Activated B cell treated with CpG ODN at 0.5 μM for 24 hours (primary cell): ENCODE measurements around the gene XAF1. TPM values are rescaled to one million over a fixed set of nuclear protein-coding genes. Genes with fewer than 3 reads are reported as not detected.

Experiments
- ATAC-seq: fragments of 200-7000 bp; cut with Tn5 transposase; one replicate; pipeline ENCODE4 v1.10.0; 2021; ENCODE audit warnings: low read depth, mild to moderate bottlenecking, moderate library complexity
- CTCF ChIA-PET: fragments of 350-600 bp; sonication (Branson Sonifier 250); formaldehyde crosslinking; loops from one replicate; lab custom pipeline; 2021; ENCODE audit warnings: antibody characterized with exemption; lab: Charles Lee
- POLR2A ChIA-PET: fragments of 350-600 bp; sonication (Branson Sonifier 250); formaldehyde crosslinking; loops from one replicate; lab custom pipeline; 2021; ENCODE audit warnings: antibody characterized with exemption; lab: Charles Lee
- DNase-seq: peaks from one replicate; pipeline ENCODE4 v3.0.0; 2022
- H3K27ac Mint-ChIP-seq: one replicate; pipeline ENCODE4 v1.8.0; 2020; ENCODE audit warnings: mixed read lengths
- H3K27me3 Mint-ChIP-seq: one replicate; pipeline ENCODE4 v1.8.0; 2021; ENCODE audit warnings: mixed read lengths
- H3K36me3 Mint-ChIP-seq: one replicate; pipeline ENCODE4 v1.8.0; 2021; ENCODE audit warnings: low read depth, mixed read lengths
- H3K4me1 Mint-ChIP-seq: one replicate; pipeline ENCODE4 v1.8.0; 2021; ENCODE audit warnings: mixed read lengths
- H3K4me3 Mint-ChIP-seq: one replicate; pipeline ENCODE4 v1.8.0; 2020; ENCODE audit warnings: mild to moderate bottlenecking, mixed read lengths
- H3K9me3 Mint-ChIP-seq: one replicate; pipeline ENCODE4 v1.8.0; 2020; ENCODE audit warnings: mixed read lengths
- CTCF ChIP-seq: fragments of 200-600 bp; IDR thresholded peaks from one replicate; pipeline ENCODE4 v1.8.0; 2022; ENCODE audit warnings: antibody characterized with exemption, mild to moderate bottlenecking
- intact Hi-C: fragments of 100-400 bp; cut with micrococcal nuclease; formaldehyde crosslinking; loops from one replicate; pipeline ENCODE4 v1.15.1; 2024
- total RNA-seq: library from RNA; stranded (reverse); gene quantifications from 2 replicates; pipeline ENCODE4 v1.2.3, GENCODE V29; 2022

The XAF1 gene
- total RNA-seq, 1 donor from 2014 or later = 62.5 TPM

DNA sequence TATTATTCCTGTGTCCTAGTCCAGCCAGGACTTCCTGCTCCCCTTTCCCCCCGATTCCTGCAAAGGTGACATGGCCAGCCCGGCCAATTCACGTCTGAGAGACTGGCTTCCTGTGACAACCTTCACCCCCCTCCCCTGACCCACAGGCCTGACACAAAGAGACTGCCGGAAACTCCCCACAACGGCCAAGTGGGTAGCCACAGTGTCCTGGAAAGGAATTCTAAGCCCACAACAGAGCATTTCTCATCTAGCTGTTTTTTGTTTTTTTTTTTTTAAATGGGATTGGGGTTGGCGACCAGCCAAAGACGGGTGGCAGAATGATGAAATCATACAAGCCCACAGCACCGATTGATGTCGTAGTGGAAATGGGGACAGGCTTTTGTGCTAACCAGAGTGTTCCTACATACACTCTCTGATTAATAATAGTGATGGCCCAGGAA lies 2.8 kb upstream of the XAF1 start:
- TF ChIP-seq CTCF = no peak
- H3K27me3 Mint-ChIP-seq = peaks cover under 1% of the 10 kb centered on the region
- no peak overlapping the region for H3K27ac Mint-ChIP-seq
- CTCF ChIA-PET = no interaction called here
- H3K4me1 Mint-ChIP-seq = peaks cover 34% of the 10 kb centered on the region
- no peak for ATAC-seq
- H3K4me3 Mint-ChIP-seq = no peak overlapping the region
- intact Hi-C loops = no loop called here
- POLR2A ChIA-PET = no interaction called here
- peaks cover 8% of the 10 kb centered on the region for H3K36me3 Mint-ChIP-seq
- H3K9me3 Mint-ChIP-seq = no peaks in the 10 kb centered on the region
- DNase-seq = no peak

GRCh38 chr17:6753546-6753945 lies 2.3 kb upstream of the XAF1 start:
- POLR2A ChIA-PET = no interaction called here
- ATAC-seq (no peak), DNase-seq (no peak)
- H3K4me3 Mint-ChIP-seq = no peak overlapping the region
- H3K4me1 Mint-ChIP-seq = peaks cover 38% of the 10 kb centered on the region
- H3K9me3 Mint-ChIP-seq = no peaks in the 10 kb centered on the region
- intact Hi-C loops = no loop called here
- no peak for TF ChIP-seq CTCF
- peaks cover 14% of the 10 kb centered on the region for H3K36me3 Mint-ChIP-seq
- no peaks in the 10 kb centered on the region for H3K27me3 Mint-ChIP-seq
- no peak overlapping the region for H3K27ac Mint-ChIP-seq
- CTCF ChIA-PET = no interaction called here

GRCh38 chr17:6755281-6755680 lies 565 bp upstream of the XAF1 start:
- ATAC-seq = no peak
- Mint-ChIP-seq H3K9me3 (no peaks in the 10 kb centered on the region), H3K27me3 (no peaks in the 10 kb centered on the region), H3K36me3 (peaks cover 28% of the 10 kb centered on the region), H3K4me1 (peaks cover 38% of the 10 kb centered on the region), H3K4me3 (peak overlapping the region; percentile 93), H3K27ac (peak overlapping the region; percentile 88)
- ChIA-PET POLR2A (interaction anchor here (0.6 kb wide), 2 partner anchors 24 to 1964 kb away, joined by 3 read pairs; no protein-coding TSS in a partner anchor), CTCF (no interaction called here)
- no peak for DNase-seq
- no peak for TF ChIP-seq CTCF
- intact Hi-C loops = no loop called here

GRCh38 chr17:6756425-6757031 lies 682 bp downstream of the XAF1 start:
- TF ChIP-seq CTCF = no peak
- Mint-ChIP-seq H3K27me3 (no peaks in the 10 kb centered on the region), H3K4me1 (peaks cover 38% of the 10 kb centered on the region), H3K9me3 (no peaks in the 10 kb centered on the region), H3K27ac (peak overlapping the region; percentile 88), H3K4me3 (peak overlapping the region; percentile 93), H3K36me3 (peaks cover 40% of the 10 kb centered on the region)
- CTCF ChIA-PET = no interaction called here
- no peak for DNase-seq
- no peak for ATAC-seq
- intact Hi-C loops = no loop called here
- POLR2A ChIA-PET = interaction anchor here (0.5 to 0.6 kb wide), 2 partner anchors 727 to 1417 kb away, joined by 3 to 4 read pairs; partner anchors contain the start of gene POLR2A

- Mint-ChIP-seq H3K27me3 (no peaks in the 10 kb centered on the region), H3K36me3 (peaks cover 52% of the 10 kb centered on the region), H3K27ac (no peak overlapping the region), H3K4me1 (peaks cover 38% of the 10 kb centered on the region), H3K4me3 (no peak overlapping the region), H3K9me3 (no peaks in the 10 kb centered on the region)
- no peak for DNase-seq
- CTCF ChIA-PET = no interaction called here
- POLR2A ChIA-PET = interaction anchor here (0.8 kb wide), 1 partner anchor 1873 kb away, joined by 7 read pairs; no protein-coding TSS in a partner anchor
- no peak for ATAC-seq
- intact Hi-C loops = no loop called here
- TF ChIP-seq CTCF = no peak
Measured at GRCh38 chr17:6757747-6758146, 1.9 kb downstream of the XAF1 start.
